OCI-LY7 (cell line): ENCODE data around the gene GALNT8.

Experiments
- EZH2phosphoT487 ChIP-seq: fragments of 200-600 bp; sonication (generic); IDR thresholded peaks from 2 replicates; pipeline ENCODE4 v1.6.1; 2018; ENCODE audit warnings: low read depth, borderline replicate concordance, mild to moderate bottlenecking, mixed run types, antibody characterized with exemption, low read length, moderate library complexity, mixed read lengths
- TF ChIP-seq, protein P1 (sequence below): fragments of 200-600 bp; sonication (generic); conservative IDR thresholded peaks from 2 replicates; pipeline ENCODE4 v1.5.1; 2014; ENCODE audit warnings: mild to moderate bottlenecking, antibody characterized with exemption, low read length, moderate library complexity, mixed read lengths

DNA sequence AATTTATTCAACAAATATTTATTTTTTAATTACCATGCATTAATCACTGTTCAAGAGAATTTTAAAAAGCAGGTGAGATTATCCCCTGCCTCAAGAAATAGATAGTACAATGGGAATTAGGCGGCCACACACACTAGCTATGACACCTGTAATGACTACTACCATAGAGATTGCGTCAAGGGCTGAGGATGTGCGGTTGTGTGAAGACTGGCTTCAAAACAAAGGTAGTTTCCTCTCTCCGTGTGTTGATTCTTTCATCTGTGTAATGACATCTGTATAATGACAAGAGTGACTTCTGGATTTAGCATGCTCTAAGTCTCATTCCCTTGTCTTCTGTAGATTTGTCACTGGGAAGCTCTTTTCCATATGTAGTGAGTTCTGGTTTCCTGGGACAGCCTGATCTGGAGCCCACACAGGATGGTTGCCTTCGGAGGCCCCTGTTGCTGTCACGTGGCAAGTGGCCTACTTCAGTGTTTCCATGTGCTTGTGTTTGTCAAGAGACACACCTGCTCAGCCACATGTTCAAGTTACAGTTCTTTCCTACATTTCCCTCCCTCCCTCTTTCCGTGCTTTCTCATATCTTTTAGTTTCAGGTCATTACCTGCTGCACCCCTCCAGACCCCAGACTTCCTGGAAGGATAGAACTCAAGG lies 64.3 kb downstream of the GALNT8 start:
- TF ChIP-seq, protein P1, sequence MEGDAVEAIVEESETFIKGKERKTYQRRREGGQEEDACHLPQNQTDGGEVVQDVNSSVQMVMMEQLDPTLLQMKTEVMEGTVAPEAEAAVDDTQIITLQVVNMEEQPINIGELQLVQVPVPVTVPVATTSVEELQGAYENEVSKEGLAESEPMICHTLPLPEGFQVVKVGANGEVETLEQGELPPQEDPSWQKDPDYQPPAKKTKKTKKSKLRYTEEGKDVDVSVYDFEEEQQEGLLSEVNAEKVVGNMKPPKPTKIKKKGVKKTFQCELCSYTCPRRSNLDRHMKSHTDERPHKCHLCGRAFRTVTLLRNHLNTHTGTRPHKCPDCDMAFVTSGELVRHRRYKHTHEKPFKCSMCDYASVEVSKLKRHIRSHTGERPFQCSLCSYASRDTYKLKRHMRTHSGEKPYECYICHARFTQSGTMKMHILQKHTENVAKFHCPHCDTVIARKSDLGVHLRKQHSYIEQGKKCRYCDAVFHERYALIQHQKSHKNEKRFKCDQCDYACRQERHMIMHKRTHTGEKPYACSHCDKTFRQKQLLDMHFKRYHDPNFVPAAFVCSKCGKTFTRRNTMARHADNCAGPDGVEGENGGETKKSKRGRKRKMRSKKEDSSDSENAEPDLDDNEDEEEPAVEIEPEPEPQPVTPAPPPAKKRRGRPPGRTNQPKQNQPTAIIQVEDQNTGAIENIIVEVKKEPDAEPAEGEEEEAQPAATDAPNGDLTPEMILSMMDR = no peak
- TF ChIP-seq EZH2phosphoT487 = no peak
